WERI-Rb-1 (cell line): ENCODE measurements around the gene CYP11A1.

Experiments used
- DNase-seq: peaks from one replicate; pipeline ENCODE4 v3.0.0-alpha.2; 2020
- H3K27ac ChIP-seq: fragments of 250-450 bp; sonication (Bioruptor Pico); 2 replicates; pipeline ENCODE4 v1.5.1; 2020; ENCODE audit warnings: mild to moderate bottlenecking, moderate library complexity
- H3K27me3 ChIP-seq: fragments of 250-450 bp; sonication (Bioruptor Pico); 2 replicates; pipeline ENCODE4 v1.5.1; 2021; ENCODE audit warnings: mild to moderate bottlenecking, low read depth, moderate library complexity; ENCODE audit not compliant: insufficient read depth, severe bottlenecking
- H3K36me3 ChIP-seq: fragments of 250-450 bp; sonication (Bioruptor Pico); 2 replicates; pipeline ENCODE4 v1.5.1; 2020; ENCODE audit warnings: mild to moderate bottlenecking, moderate library complexity
- H3K4me3 ChIP-seq: 2 replicates; pipeline ENCODE4 v1.5.1; 2011; ENCODE audit warnings: low read depth, mild to moderate bottlenecking, control low read depth, low read length
- H3K9me3 ChIP-seq: fragments of 250-450 bp; sonication (Bioruptor Pico); 2 replicates; pipeline ENCODE4 v1.5.1; 2021; ENCODE audit warnings: mild to moderate bottlenecking, moderate library complexity; ENCODE audit not compliant: severe bottlenecking
- TF ChIP-seq, protein P1 (sequence below): IDR thresholded peaks from 2 replicates; pipeline ENCODE4 v1.5.1; 2011; ENCODE audit warnings: low read depth, mild to moderate bottlenecking, control low read depth, inconsistent platforms, low read length

Gene CYP11A1

DNA sequence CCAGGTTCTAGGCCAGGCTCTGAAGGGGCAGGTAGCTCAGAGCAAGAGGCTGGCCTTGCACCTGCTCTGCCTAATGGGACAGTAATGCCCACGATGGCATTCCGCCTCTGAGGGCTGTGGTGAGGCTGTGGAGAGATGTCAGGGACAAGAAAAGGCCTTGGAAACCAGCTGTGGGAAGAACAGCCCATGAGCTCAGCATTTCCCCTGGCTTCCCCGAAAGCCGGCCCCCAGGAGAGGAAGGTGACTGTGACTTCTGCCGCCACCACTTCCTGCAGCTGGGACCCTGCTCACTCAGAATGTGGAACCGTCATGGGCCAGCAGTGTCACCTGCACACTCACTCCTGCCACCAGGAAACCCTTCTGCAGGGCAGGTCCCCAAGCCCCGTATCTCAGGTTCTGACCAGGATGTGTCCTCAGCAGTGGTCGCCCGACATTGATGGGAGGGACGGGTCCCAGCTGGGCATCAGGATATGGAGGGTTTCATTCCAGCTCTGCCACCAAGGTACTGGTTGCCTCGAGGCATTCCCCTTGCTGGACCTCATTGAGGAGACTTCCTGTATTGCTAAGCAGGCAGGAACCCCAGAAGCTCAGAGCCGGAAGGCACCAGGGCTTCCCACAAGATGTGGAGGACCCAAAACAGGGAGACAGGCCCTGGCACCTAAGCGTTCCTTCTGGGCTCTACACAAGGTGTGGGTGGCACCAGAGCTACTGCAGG, 35.6 kb upstream of the CYP11A1 start:
- no peak overlapping the region for H3K27ac ChIP-seq
- no peak overlapping the region for H3K4me3 ChIP-seq
- H3K36me3 ChIP-seq: no peaks in the 10 kb centered on the region
- no peaks in the 10 kb centered on the region for H3K9me3 ChIP-seq
- TF ChIP-seq, protein P1, sequence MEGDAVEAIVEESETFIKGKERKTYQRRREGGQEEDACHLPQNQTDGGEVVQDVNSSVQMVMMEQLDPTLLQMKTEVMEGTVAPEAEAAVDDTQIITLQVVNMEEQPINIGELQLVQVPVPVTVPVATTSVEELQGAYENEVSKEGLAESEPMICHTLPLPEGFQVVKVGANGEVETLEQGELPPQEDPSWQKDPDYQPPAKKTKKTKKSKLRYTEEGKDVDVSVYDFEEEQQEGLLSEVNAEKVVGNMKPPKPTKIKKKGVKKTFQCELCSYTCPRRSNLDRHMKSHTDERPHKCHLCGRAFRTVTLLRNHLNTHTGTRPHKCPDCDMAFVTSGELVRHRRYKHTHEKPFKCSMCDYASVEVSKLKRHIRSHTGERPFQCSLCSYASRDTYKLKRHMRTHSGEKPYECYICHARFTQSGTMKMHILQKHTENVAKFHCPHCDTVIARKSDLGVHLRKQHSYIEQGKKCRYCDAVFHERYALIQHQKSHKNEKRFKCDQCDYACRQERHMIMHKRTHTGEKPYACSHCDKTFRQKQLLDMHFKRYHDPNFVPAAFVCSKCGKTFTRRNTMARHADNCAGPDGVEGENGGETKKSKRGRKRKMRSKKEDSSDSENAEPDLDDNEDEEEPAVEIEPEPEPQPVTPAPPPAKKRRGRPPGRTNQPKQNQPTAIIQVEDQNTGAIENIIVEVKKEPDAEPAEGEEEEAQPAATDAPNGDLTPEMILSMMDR: no peak
- no peak for DNase-seq
- no peaks in the 10 kb centered on the region for H3K27me3 ChIP-seq

DNA sequence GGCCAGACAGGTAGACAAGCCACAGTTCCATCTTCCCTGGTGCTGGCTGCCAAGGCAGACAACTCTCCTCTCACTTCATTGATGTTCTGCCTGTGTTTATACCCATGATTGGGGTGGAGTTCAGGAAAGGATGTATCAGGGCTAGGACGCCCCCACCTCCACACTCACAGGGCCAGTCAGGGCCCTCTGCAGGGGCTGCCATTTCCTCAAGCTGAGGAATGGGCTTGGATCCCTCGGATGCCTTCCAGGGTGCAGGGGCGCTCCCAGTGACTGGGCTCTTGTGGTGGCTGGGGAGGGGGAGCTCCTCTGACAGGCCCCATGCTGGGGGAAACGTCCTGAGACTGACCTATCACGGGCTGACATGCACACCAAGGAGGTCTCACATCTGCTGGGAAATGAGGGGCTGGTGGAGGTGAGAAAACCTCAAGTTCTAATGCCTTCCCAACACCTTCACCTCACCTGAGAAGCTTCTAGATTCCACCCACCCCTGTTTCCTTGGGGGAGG, 34.9 kb upstream of the CYP11A1 start:
- TF ChIP-seq, protein P1: no peak
- no peak overlapping the region for H3K4me3 ChIP-seq
- no peak overlapping the region for H3K27ac ChIP-seq
- no peak for DNase-seq
- no peaks in the 10 kb centered on the region for H3K36me3 ChIP-seq
- no peaks in the 10 kb centered on the region for H3K27me3 ChIP-seq
- no peaks in the 10 kb centered on the region for H3K9me3 ChIP-seq

DNA sequence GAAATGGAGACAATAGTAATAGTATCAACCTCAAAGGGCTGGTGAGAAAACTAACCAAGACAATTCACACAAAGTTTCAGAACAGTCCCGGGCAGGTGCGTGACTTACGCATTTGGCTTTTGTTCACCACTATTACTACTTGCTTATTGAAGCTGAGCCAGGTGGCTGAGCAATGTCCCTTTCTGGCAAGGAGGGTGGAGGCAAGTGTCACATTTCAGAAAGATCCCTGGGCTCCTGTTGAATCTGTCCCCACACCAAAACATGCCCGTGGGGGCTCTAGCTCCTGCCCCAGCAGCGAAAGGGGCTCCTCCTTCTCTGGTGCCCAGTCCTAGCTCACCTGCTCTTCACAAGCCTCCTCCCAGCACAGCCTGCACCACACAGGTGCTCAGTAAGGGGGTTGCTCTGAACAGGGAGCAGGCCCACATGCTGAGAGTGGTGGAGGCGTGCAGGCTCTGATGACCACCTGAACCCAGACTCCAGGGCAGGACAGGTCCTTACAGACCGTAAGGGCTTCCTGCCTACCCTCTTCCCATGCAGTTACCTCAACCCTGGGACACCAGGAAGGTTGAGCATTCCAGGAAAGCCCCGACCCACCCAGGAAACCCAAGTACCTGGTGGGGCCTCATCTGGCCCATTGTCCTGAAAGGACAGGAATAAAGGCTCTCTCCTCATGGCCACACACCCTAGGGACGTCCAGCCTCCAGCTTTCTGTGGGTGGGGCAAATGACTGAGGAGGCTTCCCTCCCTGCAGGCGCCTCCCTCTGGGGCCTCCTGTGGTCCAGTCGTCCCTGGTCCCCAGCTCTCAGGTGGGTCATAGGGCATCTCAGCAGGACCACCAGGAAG, 33.7 kb upstream of the CYP11A1 start:
- Histone ChIP-seq H3K4me3 (no peak overlapping the region), H3K27me3 (no peaks in the 10 kb centered on the region), H3K36me3 (no peaks in the 10 kb centered on the region), H3K27ac (no peak overlapping the region), H3K9me3 (no peaks in the 10 kb centered on the region)
- TF ChIP-seq, protein P1: no peak
- no peak for DNase-seq

DNA sequence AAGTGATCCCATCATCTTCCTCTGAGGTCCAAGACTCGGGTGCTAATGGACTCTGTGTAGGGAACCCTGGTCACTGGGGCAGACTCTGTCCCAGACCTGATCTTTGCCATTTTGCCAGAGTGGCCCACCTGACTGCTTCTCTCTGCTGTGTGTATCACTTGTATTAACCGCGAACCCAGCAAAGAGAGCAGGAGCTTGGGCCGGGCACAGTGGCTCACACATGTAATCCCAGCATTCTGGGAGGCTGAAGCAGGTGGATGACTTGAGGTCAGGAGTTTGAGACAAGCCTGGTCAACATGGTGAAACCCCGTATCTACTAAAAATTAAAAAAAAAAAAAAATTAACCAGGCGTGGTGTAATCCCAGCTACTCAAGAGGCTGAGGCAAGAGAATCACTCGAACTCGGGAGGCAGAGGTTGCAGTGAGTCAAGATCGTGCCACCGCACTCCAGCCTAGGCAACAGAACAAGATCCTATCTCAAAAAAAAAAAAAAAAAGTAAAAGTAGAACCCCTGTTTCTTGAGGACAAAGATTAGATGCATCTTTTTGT, 32.9 kb upstream of the CYP11A1 start:
- Histone ChIP-seq H3K27ac (no peak overlapping the region), H3K9me3 (no peaks in the 10 kb centered on the region), H3K36me3 (no peaks in the 10 kb centered on the region), H3K27me3 (no peaks in the 10 kb centered on the region), H3K4me3 (no peak overlapping the region)
- no peak for DNase-seq
- TF ChIP-seq, protein P1: no peak

DNA sequence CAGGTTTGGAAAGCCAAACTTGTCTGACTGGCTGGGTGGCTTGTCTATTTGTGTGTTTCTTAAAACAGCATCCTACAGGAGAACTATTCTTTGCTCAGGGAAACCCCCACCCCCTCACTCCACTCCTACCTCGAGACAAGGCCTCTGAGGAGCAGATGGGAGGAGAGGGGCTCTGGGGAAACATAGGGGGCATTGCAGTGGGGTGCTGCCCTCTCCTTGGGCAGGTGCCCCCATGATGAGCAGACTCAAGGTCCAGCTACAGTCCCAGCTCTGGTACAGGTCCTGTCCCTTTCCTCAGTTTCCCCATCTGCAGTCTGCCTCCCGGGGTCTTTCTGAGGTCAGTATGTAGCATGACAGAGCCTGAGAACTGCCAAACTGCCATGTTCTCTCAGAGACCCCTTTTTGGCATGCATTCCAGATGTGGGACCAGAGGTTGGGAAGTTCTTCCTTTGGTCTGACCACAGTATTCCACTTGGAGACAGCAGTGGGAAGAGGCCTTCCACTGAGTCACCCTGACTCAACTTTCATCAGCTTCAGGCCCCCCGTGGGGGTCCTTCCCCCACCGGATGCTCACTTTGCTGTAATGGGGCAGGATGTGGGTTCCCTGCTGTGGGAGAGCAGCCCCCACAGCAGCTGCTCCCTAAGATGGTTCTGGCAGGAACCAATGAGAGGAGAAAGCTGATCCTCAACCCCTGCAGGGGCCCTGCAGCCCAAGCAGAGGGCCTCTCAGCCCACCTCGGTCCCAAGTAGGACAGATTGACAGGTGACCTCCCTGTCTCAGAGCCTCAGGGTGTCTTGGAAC, 32.3 kb upstream of the CYP11A1 start:
- TF ChIP-seq, protein P1: no peak
- Histone ChIP-seq H3K9me3 (no peaks in the 10 kb centered on the region), H3K27ac (no peak overlapping the region), H3K36me3 (no peaks in the 10 kb centered on the region), H3K27me3 (no peaks in the 10 kb centered on the region), H3K4me3 (no peak overlapping the region)
- DNase-seq: no peak
